Thoracic aorta (tissue), 2 donors: ENCODE results near the gene PLAAT1. TPM values are rescaled to one million over a fixed set of nuclear protein-coding genes. Genes with fewer than 3 reads are reported as not detected.

Experiments
- ATAC-seq: fragments of 150-250 bp; one replicate; pipeline ENCODE4 v1.8.0; 2017; ENCODE audit warnings: low read depth; ENCODE audit not compliant: insufficient number of reproducible peaks, low FRiP score
- DNase-seq: peaks from one replicate; pipeline ENCODE4 v3.0.0-alpha.2; 2020; ENCODE audit warnings: low spot score
- H3K27ac ChIP-seq, 2 donors: fragments of 200-600 bp; sonication (generic); 1 replicate in 1 of 2; 2 replicates in 1 of 2; pipeline ENCODE4 v1.5.1; 2016; ENCODE audit warnings: mild to moderate bottlenecking in 2 of 2, moderate library complexity in 2 of 2
- H3K27me3 ChIP-seq: fragments of 200-600 bp; sonication (generic); replicated peaks from 2 replicates; pipeline ENCODE4 v1.6.0; 2016; ENCODE audit warnings: mild to moderate bottlenecking; ENCODE audit not compliant: insufficient read depth
- H3K36me3 ChIP-seq: fragments of 200-600 bp; sonication (generic); one replicate; pipeline ENCODE4 v1.5.1; 2016
- H3K4me1 ChIP-seq, 2 donors: fragments of 200-600 bp; sonication (generic); 1 replicate in 1 of 2; 2 replicates in 1 of 2; pipeline versions ENCODE4 v1.5.1 to v1.6.0; 2016; ENCODE audit warnings: low read depth in 2 of 2, mild to moderate bottlenecking in 1 of 2; ENCODE audit not compliant: control insufficient read depth in 1 of 2
- H3K4me3 ChIP-seq: fragments of 200-600 bp; sonication (generic); 2 replicates; pipeline ENCODE4 v1.5.1; 2016; ENCODE audit warnings: mild to moderate bottlenecking
- H3K9me3 ChIP-seq: fragments of 200-600 bp; sonication (generic); 2 replicates; pipeline ENCODE4 v1.5.1; 2016
- total RNA-seq, 2 donors: library from RNA; depleted of rRNA; stranded (reverse); fragments of >200 nt; gene quantifications; one replicate each; pipeline versions ENCODE4 v1.1.0 to v1.2.3, GENCODE V29; 2016
- TF ChIP-seq, protein P1 (sequence below): fragments of 200-600 bp; sonication (generic); IDR thresholded peaks from one replicate; pipeline ENCODE4 v1.5.1; 2019; ENCODE audit warnings: antibody characterized with exemption

The PLAAT1 gene
- total RNA-seq, 2 donors from 2014 or later = not detected

DNA sequence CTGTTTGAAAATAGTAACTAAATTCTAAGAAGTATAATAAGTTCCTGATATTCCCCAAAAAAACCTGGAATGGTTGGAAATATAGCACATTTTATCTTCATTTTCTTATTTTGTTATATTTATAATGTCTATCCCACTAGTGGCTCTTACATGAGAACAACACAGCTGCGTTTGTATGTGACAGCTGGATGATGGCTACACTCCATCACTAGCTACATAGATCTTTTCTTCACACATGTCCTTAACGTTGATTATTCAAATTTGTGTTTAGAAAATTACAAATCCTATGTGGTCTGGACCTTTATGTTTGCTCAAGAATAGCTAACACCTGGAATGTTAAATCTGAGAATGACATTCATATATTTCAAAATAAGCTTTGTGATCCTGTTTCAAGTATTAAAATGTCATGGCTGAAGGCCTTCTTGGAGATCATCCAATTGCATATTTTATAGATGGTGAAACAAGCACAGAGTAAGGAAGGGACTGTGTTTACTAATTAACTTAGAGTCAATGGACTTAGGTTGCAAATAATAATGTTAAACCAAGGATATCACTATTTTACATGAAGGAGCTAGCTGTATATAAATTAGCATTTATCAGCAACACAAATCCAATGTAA, 76.8 kb downstream of the PLAAT1 start:
- ATAC-seq (no peak), DNase-seq (no peak)
- H3K27me3 ChIP-seq = no peaks in the 10 kb centered on the region
- H3K4me3 ChIP-seq = no peak overlapping the region
- H3K27ac ChIP-seq = no peak overlapping the region
- TF ChIP-seq, protein P1, sequence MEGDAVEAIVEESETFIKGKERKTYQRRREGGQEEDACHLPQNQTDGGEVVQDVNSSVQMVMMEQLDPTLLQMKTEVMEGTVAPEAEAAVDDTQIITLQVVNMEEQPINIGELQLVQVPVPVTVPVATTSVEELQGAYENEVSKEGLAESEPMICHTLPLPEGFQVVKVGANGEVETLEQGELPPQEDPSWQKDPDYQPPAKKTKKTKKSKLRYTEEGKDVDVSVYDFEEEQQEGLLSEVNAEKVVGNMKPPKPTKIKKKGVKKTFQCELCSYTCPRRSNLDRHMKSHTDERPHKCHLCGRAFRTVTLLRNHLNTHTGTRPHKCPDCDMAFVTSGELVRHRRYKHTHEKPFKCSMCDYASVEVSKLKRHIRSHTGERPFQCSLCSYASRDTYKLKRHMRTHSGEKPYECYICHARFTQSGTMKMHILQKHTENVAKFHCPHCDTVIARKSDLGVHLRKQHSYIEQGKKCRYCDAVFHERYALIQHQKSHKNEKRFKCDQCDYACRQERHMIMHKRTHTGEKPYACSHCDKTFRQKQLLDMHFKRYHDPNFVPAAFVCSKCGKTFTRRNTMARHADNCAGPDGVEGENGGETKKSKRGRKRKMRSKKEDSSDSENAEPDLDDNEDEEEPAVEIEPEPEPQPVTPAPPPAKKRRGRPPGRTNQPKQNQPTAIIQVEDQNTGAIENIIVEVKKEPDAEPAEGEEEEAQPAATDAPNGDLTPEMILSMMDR = no peak
- H3K4me1 ChIP-seq = no peaks in the 10 kb centered on the region
- H3K36me3 ChIP-seq = no peaks in the 10 kb centered on the region
- no peaks in the 10 kb centered on the region for H3K9me3 ChIP-seq

Other genes starting within 250 kb of the PLAAT1 start
- not detected for gene ATP13A5, start 137.5 kb downstream of the PLAAT1 start, total RNA-seq